ENCODE results near the gene FAM76A. TPM values are rescaled to one million over a fixed set of nuclear protein-coding genes. Genes with fewer than 3 reads are reported as not detected.
"Not testable (repeated sequence)": the region's sequence is repeated elsewhere in the genome, so short reads cannot be mapped to it uniquely, and the experiment has no call there.

Gene FAM76A
- total RNA-seq = 10 to 100 TPM; 17.6 to 28.8 (median 20.8) TPM

GRCh38 chr1:27725374-27726172 lies at the start of gene FAM76A:
TSS of gene FAM76A (plus strand) at chr1:27725961. CDS start at chr1:27726081, 120 bp downstream.
- 1% methylated on average over 33 of the region's 72 CpGs for WGBS
- H3K4me3 ChIP-seq = peak within 1 kb of the TSS; percentile 99
- TF ChIP-seq POLR2A (IDR thresholded peaks at IDR 0.05) (peak; percentile 27 to 80), CTCF (IDR thresholded peaks at IDR 0.05) (peak in 1 of 2 donors; percentile 57), POLR2AphosphoS5 (IDR thresholded peaks at IDR 0.05) (peak in 2 of 3 donors; percentile 41 to 94), EP300 (IDR thresholded peaks at IDR 0.05) (no peak)

GRCh38 chr1:27676410-27676809 lies 49.4 kb upstream of the FAM76A start:
- TF ChIP-seq POLR2AphosphoS5 (IDR thresholded peaks at IDR 0.05) (no peak), POLR2A (IDR thresholded peaks at IDR 0.05) (no peak), CTCF (IDR thresholded peaks at IDR 0.05) (no peak), EP300 (IDR thresholded peaks at IDR 0.05) (no peak)
- Histone ChIP-seq H3K36me3 (no peaks in the 10 kb centered on the region), H3K4me3 (no peak overlapping the region), H3K4me1 (peaks cover 15% of the 10 kb centered on the region), H3K9me3 (peaks cover 8% of the 10 kb centered on the region), H3K27me3 (no peaks in the 10 kb centered on the region), H3K27ac (no peak overlapping the region)
- 93% methylated on average over 1 of the region's 1 CpG for WGBS
- DNase-seq (ENCODE audit: low spot score in 2 of 2) = no peak

More at GRCh38 chr1:27725374-27726172, at the start of gene FAM76A:
- H3K27me3 ChIP-seq = no peaks in the 10 kb centered on the region
- H3K36me3 ChIP-seq = peaks cover 9% of the 10 kb centered on the region
- no peaks in the 10 kb centered on the region for H3K9me3 ChIP-seq
- DNase-seq (ENCODE audit: low spot score in 2 of 2) = peak; percentile 100
- peak within 1 kb of the TSS; percentile 96 for H3K27ac ChIP-seq
- H3K4me1 ChIP-seq = peaks cover 24% of the 10 kb centered on the region

GRCh38 chr1:27678747-27679146 lies 47.0 kb upstream of the FAM76A start:
- DNase-seq (ENCODE audit: low spot score in 2 of 2) = no peak
- TF ChIP-seq POLR2A (IDR thresholded peaks at IDR 0.05) (no peak), CTCF (IDR thresholded peaks at IDR 0.05) (no peak), POLR2AphosphoS5 (IDR thresholded peaks at IDR 0.05) (no peak), EP300 (IDR thresholded peaks at IDR 0.05) (no peak)
- no peaks in the 10 kb centered on the region for H3K36me3 ChIP-seq

DNA sequence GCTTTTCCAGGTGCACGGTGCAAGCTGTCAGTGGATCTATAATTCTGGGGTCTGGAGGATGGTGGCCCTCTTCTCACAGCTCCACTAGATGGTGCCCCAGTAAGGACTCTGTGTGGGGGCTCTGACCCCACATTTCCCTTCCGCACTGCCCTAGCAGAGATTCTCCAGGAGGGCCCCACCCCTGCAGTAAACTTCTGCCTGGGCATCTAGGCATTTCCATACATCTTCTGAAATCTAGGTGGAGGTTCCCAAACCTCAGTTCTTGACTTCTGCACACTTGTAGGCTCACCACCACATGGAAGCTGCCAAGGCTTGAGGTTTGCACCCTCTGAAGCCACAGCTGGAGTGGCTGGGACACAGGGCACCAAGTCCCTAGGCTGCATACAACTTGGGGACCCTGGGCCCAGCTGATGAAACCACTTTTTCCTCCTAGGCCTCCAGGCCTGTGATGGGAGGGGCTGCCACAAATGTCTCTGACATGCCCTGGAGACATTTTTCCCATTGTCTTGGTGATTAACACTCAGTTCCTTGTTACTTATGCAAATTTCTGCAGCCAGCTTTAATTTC lies 45.5 kb upstream of the FAM76A start:
- not testable (repeated sequence) for H3K4me1 ChIP-seq; H3K36me3 ChIP-seq; H3K9me3 ChIP-seq; H3K27ac ChIP-seq; H3K4me3 ChIP-seq; H3K27me3 ChIP-seq; DNase-seq (ENCODE audit: low spot score in 2 of 2)
- WGBS = 100% methylated on average over 2 of the region's 2 CpGs

More at GRCh38 chr1:27678747-27679146, 47.0 kb upstream of the FAM76A start:
- Histone ChIP-seq H3K27ac (no peak overlapping the region), H3K9me3 (peaks cover 8% of the 10 kb centered on the region), H3K4me3 (no peak overlapping the region), H3K4me1 (no peaks in the 10 kb centered on the region), H3K27me3 (no peaks in the 10 kb centered on the region)

GRCh38 chr1:27681580-27681979 lies 44.2 kb upstream of the FAM76A start:
- not testable (repeated sequence) for H3K4me3 ChIP-seq; H3K4me1 ChIP-seq; H3K27ac ChIP-seq; H3K36me3 ChIP-seq; H3K27me3 ChIP-seq; DNase-seq (ENCODE audit: low spot score in 2 of 2); H3K9me3 ChIP-seq
- over 99% methylated on average over 4 of the region's 4 CpGs for WGBS

DNA sequence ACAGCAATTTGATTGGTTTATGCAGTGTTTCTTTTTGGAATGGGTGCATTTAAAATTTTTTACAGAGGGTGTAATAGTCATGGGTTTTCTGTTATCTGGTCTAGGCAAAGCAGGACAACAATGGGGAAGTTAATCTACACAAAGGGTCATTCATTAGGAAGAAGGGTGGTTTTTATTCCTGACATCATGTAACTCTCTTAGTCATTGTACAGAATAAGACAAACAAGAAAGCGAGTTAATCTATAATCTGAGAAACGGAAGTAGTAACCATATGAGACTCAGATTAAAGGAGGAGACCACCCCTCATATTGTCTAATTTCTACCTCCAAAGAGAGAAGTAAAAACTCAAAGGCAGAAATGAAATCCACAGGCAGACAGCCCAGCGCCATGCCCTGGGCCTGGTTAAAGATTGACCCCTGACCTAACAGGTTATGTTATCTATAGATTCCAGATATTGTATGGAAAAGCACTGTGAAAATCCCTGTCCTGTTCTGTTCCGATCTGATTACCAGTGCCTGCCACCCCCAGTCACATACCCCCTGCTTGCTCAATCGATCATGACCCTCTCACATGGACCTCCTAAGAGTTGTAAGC lies 43.3 kb upstream of the FAM76A start:
- H3K4me3 ChIP-seq = no peak overlapping the region
- H3K4me1 ChIP-seq = peaks cover 6% of the 10 kb centered on the region
- no peaks in the 10 kb centered on the region for H3K27me3 ChIP-seq
- WGBS = 90% methylated on average over 5 of the region's 5 CpGs
- H3K36me3 ChIP-seq = no peaks in the 10 kb centered on the region
- peaks cover 8% of the 10 kb centered on the region for H3K9me3 ChIP-seq
- no peak for DNase-seq (ENCODE audit: low spot score in 2 of 2)
- no peak overlapping the region for H3K27ac ChIP-seq
- TF ChIP-seq POLR2A (IDR thresholded peaks at IDR 0.05) (no peak), CTCF (IDR thresholded peaks at IDR 0.05) (no peak), POLR2AphosphoS5 (IDR thresholded peaks at IDR 0.05) (no peak), EP300 (IDR thresholded peaks at IDR 0.05) (no peak)
